ENCODE results near the gene MGLL. TPM values are rescaled to one million over a fixed set of nuclear protein-coding genes. Genes with fewer than 3 reads are reported as not detected.

Gene MGLL
- total and polyA plus RNA-seq, 2 donors (not counting 1 experiment from before 2014, with no cell fraction given) = 1.7 to 6.9 TPM

GRCh38 chr3:127751782-127752181 lies 70.5 kb downstream of the MGLL start:
- Mint-ChIP-seq H3K9me3 (ENCODE audit: insufficient read depth) (no peaks in the 10 kb centered on the region), H3K27me3 (no peaks in the 10 kb centered on the region), H3K4me3 (no peak overlapping the region), H3K4me1 (peaks cover 64% of the 10 kb centered on the region), H3K27ac (no peak overlapping the region)
- TF ChIP-seq CTCF (IDR thresholded peaks at IDR 0.05) = no peak
- no peak for TF ChIP-seq EZH2 (IDR thresholded peaks at IDR 0.05; ENCODE audit: borderline replicate concordance, insufficient read depth, low read depth, low read length, poor library complexity, severe bottlenecking)
- no peak overlapping the region for H3K27ac ChIP-seq (ENCODE audit: low read length in 2 of 2)
- H3K4me2 ChIP-seq (replicated peaks; ENCODE audit: low read depth, low read length, poor library complexity, severe bottlenecking) = no peak overlapping the region
- ATAC-seq (ENCODE audit: low read depth) (no peak), DNase-seq (no peak)
- intact Hi-C loops (cut with micrococcal nuclease) = loop anchor here (5.0 to 10.0 kb wide), 5 partner anchors 57 to 1667 kb away; partner anchors contain the start of genes MCM2, MGLL, SLC41A3 and TPRA1
- WGBS (ENCODE audit: insufficient coverage) = 82% methylated on average over 2 of the region's 4 CpGs
- CTCF ChIA-PET = interaction anchor here (1.0 kb wide), 1 partner anchor 57 kb away, joined by 3 read pairs; no protein-coding TSS in a partner anchor
- H3K9ac ChIP-seq (ENCODE audit: low read length) = no peak overlapping the region
- POLR2A ChIA-PET = interaction anchor here (0.9 to 1.2 kb wide), 2 partner anchors 11 to 80 kb away, joined by 3 to 4 read pairs; no protein-coding TSS in a partner anchor
- no peaks in the 10 kb centered on the region for H3K27me3 ChIP-seq (replicated peaks in 1 of 4; ENCODE audit: control extremely low read depth in 1 of 4, control insufficient read depth in 3 of 4, insufficient read depth in 4 of 4, low read length in 3 of 4)
- no peak overlapping the region for H3K4me3 ChIP-seq (ENCODE audit: control extremely low read depth in 1 of 5, extremely low read depth in 1 of 5, insufficient read depth in 1 of 5, low read depth in 2 of 5, low read length in 4 of 5)
- peaks cover 37 to 46% of the 10 kb centered on the region in 2 donors for H3K4me1 ChIP-seq (ENCODE audit: control insufficient read depth in 2 of 2, insufficient read depth in 2 of 2, low read length in 2 of 2)
- H3K36me3 ChIP-seq (replicated peaks in 1 of 2; ENCODE audit: control extremely low read depth in 1 of 2, control insufficient read depth in 1 of 2, extremely low read depth in 1 of 2, insufficient read depth in 2 of 2, low read length in 1 of 2) = no peaks in the 10 kb centered on the region
- H4K20me1 ChIP-seq (ENCODE audit: control insufficient read depth, insufficient read depth, low read length, poor library complexity, severe bottlenecking) = no peaks in the 10 kb centered on the region
- no peaks in the 10 kb centered on the region for H3K9me3 ChIP-seq (ENCODE audit: control extremely low read depth in 1 of 3, control insufficient read depth in 2 of 3, insufficient read depth in 1 of 3, low read length in 2 of 3)
- no peak overlapping the region for H2AFZ ChIP-seq (ENCODE audit: insufficient read depth, low read depth, low read length, poor library complexity, severe bottlenecking)
- H3K79me2 ChIP-seq (ENCODE audit: control insufficient read depth, insufficient read depth, low read length) = no peaks in the 10 kb centered on the region

DNA sequence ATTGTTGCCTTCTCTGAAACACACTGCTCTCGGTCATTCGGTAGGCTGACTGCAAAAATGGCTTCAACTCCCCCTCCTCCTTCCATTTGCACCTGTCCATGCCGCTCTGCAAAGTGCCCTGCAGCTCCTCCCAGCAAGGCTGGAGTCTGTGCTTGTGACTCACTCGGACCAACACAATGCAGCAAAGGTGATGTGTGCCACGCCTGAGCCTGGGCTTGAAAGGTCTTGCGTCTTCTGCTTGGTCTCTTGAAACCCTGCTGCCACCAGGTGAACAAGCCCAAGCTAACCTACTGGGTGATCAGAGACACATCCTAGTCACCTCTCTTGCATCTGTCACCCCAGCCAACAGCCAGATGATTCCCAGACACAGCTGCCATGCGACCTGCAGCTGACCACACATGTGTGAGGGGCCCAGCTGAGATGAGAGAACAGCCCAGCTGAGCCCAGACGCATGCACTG lies 71.1 kb downstream of the MGLL start:
- intact Hi-C loops (cut with micrococcal nuclease) = loop anchor here (5.0 to 10.0 kb wide), 5 partner anchors 56 to 1666 kb away; partner anchors contain the start of genes MCM2, MGLL, SLC41A3 and TPRA1
- no peak for ATAC-seq (ENCODE audit: low read depth)
- Histone ChIP-seq H3K4me2 (replicated peaks; ENCODE audit: low read depth, low read length, poor library complexity, severe bottlenecking) (no peak overlapping the region), H3K4me3 (ENCODE audit: control extremely low read depth in 1 of 5, extremely low read depth in 1 of 5, insufficient read depth in 1 of 5, low read depth in 2 of 5, low read length in 4 of 5) (no peak overlapping the region), H2AFZ (ENCODE audit: insufficient read depth, low read depth, low read length, poor library complexity, severe bottlenecking) (no peak overlapping the region), H3K9ac (ENCODE audit: low read length) (no peak overlapping the region), H3K36me3 (replicated peaks in 1 of 2; ENCODE audit: control extremely low read depth in 1 of 2, control insufficient read depth in 1 of 2, extremely low read depth in 1 of 2, insufficient read depth in 2 of 2, low read length in 1 of 2) (no peaks in the 10 kb centered on the region), H3K27ac (ENCODE audit: low read length in 2 of 2) (no peak overlapping the region), H3K4me1 (ENCODE audit: control insufficient read depth in 2 of 2, insufficient read depth in 2 of 2, low read length in 2 of 2) (peaks cover 34 to 43% of the 10 kb centered on the region in 2 donors), H3K79me2 (ENCODE audit: control insufficient read depth, insufficient read depth, low read length) (no peaks in the 10 kb centered on the region), H3K27me3 (replicated peaks in 1 of 4; ENCODE audit: control extremely low read depth in 1 of 4, control insufficient read depth in 3 of 4, insufficient read depth in 4 of 4, low read length in 3 of 4) (no peaks in the 10 kb centered on the region), H4K20me1 (ENCODE audit: control insufficient read depth, insufficient read depth, low read length, poor library complexity, severe bottlenecking) (no peaks in the 10 kb centered on the region), H3K9me3 (ENCODE audit: control extremely low read depth in 1 of 3, control insufficient read depth in 2 of 3, insufficient read depth in 1 of 3, low read length in 2 of 3) (no peaks in the 10 kb centered on the region)
- Mint-ChIP-seq H3K9me3 (ENCODE audit: insufficient read depth) (no peaks in the 10 kb centered on the region), H3K27me3 (no peaks in the 10 kb centered on the region), H3K27ac (peak overlapping the region; percentile 54), H3K4me1 (peaks cover 60% of the 10 kb centered on the region), H3K4me3 (peak overlapping the region; percentile 37)
- DNase-seq = no peak
- WGBS (ENCODE audit: insufficient coverage) = 74% methylated on average over 7 of the region's 8 CpGs
- no peak for TF ChIP-seq CTCF (IDR thresholded peaks at IDR 0.05)
- no peak for TF ChIP-seq EZH2 (IDR thresholded peaks at IDR 0.05; ENCODE audit: borderline replicate concordance, insufficient read depth, low read depth, low read length, poor library complexity, severe bottlenecking)
- ChIA-PET POLR2A (interaction anchor here (0.9 to 1.2 kb wide), 2 partner anchors 11 to 79 kb away, joined by 3 to 4 read pairs; no protein-coding TSS in a partner anchor), CTCF (interaction anchor here (1.0 to 1.3 kb wide), 3 partner anchors 12 to 57 kb away, joined by 3 read pairs; no protein-coding TSS in a partner anchor)
